ENCODE results near the gene ZNF488.

ZNF488 gene

DNA sequence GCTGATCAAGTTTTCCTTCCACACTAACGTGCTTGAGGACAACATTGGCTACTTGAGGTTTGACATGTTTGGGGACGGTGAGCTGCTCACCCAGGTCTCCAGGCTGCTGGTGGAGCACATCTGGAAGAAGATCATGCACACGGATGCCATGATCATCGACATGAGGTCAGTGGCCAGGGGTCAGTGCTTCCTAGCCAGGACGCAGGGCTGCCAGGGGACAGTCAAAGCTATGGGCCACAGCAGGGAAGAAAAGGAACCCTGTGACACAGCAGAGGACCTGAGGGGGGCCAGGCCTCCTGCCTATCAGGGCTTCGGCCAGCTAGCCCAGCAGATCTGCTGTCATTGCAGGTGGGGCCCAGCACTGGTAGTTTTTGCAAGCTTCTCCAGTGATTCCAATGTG lies 30.7 kb downstream of the ZNF488 start:
- Histone ChIP-seq H3K4me3 (replicated peaks; ENCODE audit: insufficient read depth, low read length) (no peak overlapping the region), H3K27me3 (ENCODE audit: insufficient read depth, poor library complexity, severe bottlenecking) (no peaks in the 10 kb centered on the region), H3K27ac (replicated peaks) (no peak overlapping the region)
- DNase-seq (ENCODE audit: low read depth in 1 of 2, low spot score in 1 of 2) = no peak
- TF ChIP-seq GABPA (IDR thresholded peaks at IDR 0.05; ENCODE audit: low read depth) = no peak
- no peak for TF ChIP-seq SPI1 (IDR thresholded peaks at IDR 0.05; ENCODE audit: borderline replicate concordance, low read depth)

DNA sequence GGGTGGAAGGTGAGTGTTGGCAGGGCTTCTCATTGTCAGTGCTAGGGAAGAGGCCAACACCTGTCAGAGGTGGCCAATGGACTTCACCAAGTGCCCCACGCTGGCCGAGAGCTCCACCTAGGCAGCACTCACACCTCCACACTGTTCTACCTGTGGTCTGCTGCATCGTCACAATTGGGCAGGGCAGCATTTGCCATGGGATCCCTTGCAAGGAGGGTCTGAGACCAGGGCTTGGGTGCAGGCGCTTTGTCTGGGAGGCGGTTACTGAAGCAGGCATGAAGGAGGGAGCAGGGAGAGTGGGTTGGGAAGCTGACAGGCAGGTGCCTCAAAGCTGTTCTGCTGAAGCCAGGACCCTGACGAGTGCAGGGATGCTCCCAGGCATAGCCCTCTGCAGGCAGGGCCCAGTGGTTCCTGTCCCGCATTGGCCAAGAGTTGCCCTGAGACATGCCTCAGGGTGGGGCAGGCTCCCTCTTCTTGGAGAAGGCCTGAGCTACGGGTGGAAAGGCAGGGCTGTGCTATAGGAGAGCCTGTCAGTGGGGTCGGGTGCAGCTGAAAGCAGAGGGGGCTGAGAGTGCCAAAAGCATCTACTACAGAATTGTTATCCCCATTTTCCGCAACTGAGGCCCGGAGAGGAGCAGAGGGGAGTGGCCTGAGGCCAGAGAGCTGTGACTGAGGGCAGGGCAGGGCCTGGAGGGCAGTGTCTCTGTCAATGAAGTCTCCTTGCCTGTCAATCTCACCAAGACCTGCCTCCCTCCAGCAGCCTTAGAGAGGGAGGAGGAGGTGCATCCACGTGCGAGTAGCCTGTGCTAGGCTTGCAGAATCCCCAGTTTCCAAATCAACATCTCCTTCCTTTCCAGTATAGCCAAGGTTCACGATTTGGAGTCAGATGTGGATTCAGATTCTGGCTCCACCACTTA lies 31.9 kb downstream of the ZNF488 start:
- TF ChIP-seq SPI1 (IDR thresholded peaks at IDR 0.05; ENCODE audit: borderline replicate concordance, low read depth) = no peak
- TF ChIP-seq, protein P1, sequence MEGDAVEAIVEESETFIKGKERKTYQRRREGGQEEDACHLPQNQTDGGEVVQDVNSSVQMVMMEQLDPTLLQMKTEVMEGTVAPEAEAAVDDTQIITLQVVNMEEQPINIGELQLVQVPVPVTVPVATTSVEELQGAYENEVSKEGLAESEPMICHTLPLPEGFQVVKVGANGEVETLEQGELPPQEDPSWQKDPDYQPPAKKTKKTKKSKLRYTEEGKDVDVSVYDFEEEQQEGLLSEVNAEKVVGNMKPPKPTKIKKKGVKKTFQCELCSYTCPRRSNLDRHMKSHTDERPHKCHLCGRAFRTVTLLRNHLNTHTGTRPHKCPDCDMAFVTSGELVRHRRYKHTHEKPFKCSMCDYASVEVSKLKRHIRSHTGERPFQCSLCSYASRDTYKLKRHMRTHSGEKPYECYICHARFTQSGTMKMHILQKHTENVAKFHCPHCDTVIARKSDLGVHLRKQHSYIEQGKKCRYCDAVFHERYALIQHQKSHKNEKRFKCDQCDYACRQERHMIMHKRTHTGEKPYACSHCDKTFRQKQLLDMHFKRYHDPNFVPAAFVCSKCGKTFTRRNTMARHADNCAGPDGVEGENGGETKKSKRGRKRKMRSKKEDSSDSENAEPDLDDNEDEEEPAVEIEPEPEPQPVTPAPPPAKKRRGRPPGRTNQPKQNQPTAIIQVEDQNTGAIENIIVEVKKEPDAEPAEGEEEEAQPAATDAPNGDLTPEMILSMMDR (IDR thresholded peaks at IDR 0.05; ENCODE audit: insufficient read depth, low read length) = no peak
- TF ChIP-seq GABPA (IDR thresholded peaks at IDR 0.05; ENCODE audit: low read depth) = no peak
- TF ChIP-seq, protein P2, sequence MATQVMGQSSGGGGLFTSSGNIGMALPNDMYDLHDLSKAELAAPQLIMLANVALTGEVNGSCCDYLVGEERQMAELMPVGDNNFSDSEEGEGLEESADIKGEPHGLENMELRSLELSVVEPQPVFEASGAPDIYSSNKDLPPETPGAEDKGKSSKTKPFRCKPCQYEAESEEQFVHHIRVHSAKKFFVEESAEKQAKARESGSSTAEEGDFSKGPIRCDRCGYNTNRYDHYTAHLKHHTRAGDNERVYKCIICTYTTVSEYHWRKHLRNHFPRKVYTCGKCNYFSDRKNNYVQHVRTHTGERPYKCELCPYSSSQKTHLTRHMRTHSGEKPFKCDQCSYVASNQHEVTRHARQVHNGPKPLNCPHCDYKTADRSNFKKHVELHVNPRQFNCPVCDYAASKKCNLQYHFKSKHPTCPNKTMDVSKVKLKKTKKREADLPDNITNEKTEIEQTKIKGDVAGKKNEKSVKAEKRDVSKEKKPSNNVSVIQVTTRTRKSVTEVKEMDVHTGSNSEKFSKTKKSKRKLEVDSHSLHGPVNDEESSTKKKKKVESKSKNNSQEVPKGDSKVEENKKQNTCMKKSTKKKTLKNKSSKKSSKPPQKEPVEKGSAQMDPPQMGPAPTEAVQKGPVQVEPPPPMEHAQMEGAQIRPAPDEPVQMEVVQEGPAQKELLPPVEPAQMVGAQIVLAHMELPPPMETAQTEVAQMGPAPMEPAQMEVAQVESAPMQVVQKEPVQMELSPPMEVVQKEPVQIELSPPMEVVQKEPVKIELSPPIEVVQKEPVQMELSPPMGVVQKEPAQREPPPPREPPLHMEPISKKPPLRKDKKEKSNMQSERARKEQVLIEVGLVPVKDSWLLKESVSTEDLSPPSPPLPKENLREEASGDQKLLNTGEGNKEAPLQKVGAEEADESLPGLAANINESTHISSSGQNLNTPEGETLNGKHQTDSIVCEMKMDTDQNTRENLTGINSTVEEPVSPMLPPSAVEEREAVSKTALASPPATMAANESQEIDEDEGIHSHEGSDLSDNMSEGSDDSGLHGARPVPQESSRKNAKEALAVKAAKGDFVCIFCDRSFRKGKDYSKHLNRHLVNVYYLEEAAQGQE (IDR thresholded peaks at IDR 0.05; ENCODE audit: insufficient replicate concordance, low read depth) = no peak
- TF ChIP-seq POLR2AphosphoS5 (IDR thresholded peaks at IDR 0.05; ENCODE audit: low read depth) = no peak
- no peaks in the 10 kb centered on the region for H3K27me3 ChIP-seq (ENCODE audit: insufficient read depth, poor library complexity, severe bottlenecking)
- H3K27ac ChIP-seq (replicated peaks) = no peak overlapping the region
- H3K4me3 ChIP-seq (replicated peaks; ENCODE audit: insufficient read depth, low read length) = no peak overlapping the region
- no peak for DNase-seq (ENCODE audit: low read depth in 1 of 2, low spot score in 1 of 2)

DNA sequence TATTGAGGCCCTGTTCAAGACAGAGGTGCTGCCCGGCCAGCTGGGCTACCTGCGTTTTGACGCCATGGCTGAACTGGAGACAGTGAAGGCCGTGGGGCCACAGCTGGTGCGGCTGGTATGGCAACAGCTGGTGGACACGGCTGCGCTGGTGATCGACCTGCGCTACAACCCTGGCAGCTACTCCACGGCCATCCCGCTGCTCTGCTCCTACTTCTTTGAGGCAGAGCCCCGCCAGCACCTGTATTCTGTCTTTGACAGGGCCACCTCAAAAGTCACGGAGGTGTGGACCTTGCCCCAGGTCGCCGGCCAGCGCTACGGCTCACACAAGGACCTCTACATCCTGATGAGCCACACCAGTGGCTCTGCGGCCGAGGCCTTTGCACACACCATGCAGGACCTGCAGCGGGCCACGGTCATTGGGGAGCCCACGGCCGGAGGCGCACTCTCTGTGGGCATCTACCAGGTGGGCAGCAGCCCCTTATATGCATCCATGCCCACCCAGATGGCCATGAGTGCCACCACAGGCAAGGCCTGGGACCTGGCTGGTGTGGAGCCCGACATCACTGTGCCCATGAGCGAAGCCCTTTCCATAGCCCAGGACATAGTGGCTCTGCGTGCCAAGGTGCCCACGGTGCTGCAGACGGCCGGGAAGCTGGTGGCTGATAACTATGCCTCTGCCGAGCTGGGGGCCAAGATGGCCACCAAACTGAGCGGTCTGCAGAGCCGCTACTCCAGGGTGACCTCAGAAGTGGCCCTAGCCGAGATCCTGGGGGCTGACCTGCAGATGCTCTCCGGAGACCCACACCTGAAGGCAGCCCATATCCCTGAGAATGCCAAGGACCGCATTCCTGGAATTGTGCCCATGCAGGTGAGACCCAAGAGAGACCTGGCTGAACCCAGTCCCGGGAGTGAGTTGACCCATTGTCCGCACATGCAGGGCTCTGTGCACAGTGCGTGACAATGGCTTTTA lies 33.1 kb downstream of the ZNF488 start:
- Histone ChIP-seq H3K27me3 (ENCODE audit: insufficient read depth, poor library complexity, severe bottlenecking) (no peaks in the 10 kb centered on the region), H3K27ac (replicated peaks) (no peak overlapping the region), H3K4me3 (replicated peaks; ENCODE audit: insufficient read depth, low read length) (no peak overlapping the region)
- TF ChIP-seq, protein P2 (IDR thresholded peaks at IDR 0.05; ENCODE audit: insufficient replicate concordance, low read depth) = no peak
- TF ChIP-seq, protein P1 (IDR thresholded peaks at IDR 0.05; ENCODE audit: insufficient read depth, low read length) = no peak
- TF ChIP-seq POLR2AphosphoS5 (IDR thresholded peaks at IDR 0.05; ENCODE audit: low read depth) (no peak), GABPA (IDR thresholded peaks at IDR 0.05; ENCODE audit: low read depth) (no peak), SPI1 (IDR thresholded peaks at IDR 0.05; ENCODE audit: borderline replicate concordance, low read depth) (no peak)
- no peak for DNase-seq (ENCODE audit: low read depth in 1 of 2, low spot score in 1 of 2)

DNA sequence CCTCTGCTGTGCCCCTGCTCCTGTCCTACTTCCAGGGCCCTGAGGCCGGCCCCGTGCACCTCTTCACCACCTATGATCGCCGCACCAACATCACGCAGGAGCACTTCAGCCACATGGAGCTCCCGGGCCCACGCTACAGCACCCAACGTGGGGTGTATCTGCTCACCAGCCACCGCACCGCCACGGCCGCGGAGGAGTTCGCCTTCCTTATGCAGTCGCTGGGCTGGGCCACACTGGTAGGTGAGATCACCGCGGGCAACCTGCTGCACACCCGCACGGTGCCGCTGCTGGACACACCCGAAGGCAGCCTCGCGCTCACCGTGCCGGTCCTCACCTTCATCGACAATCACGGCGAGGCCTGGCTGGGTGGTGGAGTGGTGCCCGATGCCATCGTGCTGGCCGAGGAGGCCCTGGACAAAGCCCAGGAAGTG lies 34.1 kb downstream of the ZNF488 start:
- TF ChIP-seq GABPA (IDR thresholded peaks at IDR 0.05; ENCODE audit: low read depth) (no peak), POLR2AphosphoS5 (IDR thresholded peaks at IDR 0.05; ENCODE audit: low read depth) (no peak), SPI1 (IDR thresholded peaks at IDR 0.05; ENCODE audit: borderline replicate concordance, low read depth) (no peak)
- TF ChIP-seq, protein P1 (IDR thresholded peaks at IDR 0.05; ENCODE audit: insufficient read depth, low read length) = no peak
- TF ChIP-seq, protein P2 (IDR thresholded peaks at IDR 0.05; ENCODE audit: insufficient replicate concordance, low read depth) = no peak
- Histone ChIP-seq H3K27ac (replicated peaks) (no peak overlapping the region), H3K4me3 (replicated peaks; ENCODE audit: insufficient read depth, low read length) (no peak overlapping the region), H3K27me3 (ENCODE audit: insufficient read depth, poor library complexity, severe bottlenecking) (peaks cover under 1% of the 10 kb centered on the region)
- DNase-seq (ENCODE audit: low read depth in 1 of 2, low spot score in 1 of 2) = no peak
